Upper lobe of left lung (tissue), 4 donors: ENCODE results near the gene LYZL2.
"Not testable (repeated sequence)": the region's sequence is repeated elsewhere in the genome, so short reads cannot be mapped to it uniquely, and the experiment has no call there.

Experiments
- EP300 ChIP-seq, 4 donors: sonication (generic); formaldehyde crosslinking; IDR thresholded peaks; one replicate each; pipeline ENCODE4 v1.5.1; 2017; ENCODE audit warnings: antibody characterized with exemption in 4 of 4, control low read depth in 2 of 4
- TF ChIP-seq, protein P1 (sequence below), 6 experiments: fragments of 450-650 bp in 4 of 6; fragments of 200-600 bp in 2 of 6; sonication (generic) in 2 of 6; IDR thresholded peaks; one replicate each; pipeline ENCODE4 v1.5.1; 2016 to 2019; ENCODE audit warnings: antibody characterized with exemption in 6 of 6

DNA sequence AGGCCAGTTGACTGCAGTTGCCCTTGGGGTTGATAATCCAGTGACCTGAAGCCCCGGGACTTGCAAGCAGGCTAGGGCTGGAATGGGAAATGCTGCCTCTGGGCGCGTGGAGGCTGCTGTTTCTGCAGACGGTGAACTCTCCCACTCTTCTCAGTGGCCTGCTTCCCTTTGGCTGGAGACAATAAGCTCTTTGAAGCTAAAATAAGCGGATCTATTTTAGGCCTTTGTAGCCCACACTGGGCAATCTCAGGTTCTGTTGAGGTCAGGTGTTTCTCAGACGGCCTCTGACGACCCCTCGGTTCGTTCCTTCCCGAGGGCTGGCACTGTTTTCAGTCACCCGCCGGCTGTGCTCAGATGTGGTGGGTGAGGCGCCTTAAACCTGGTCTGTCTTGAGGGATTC, 43.7 kb upstream of the LYZL2 start:
- TF ChIP-seq EP300 (IDR thresholded peaks at IDR 0.05): not testable (repeated sequence)
- TF ChIP-seq, protein P1, sequence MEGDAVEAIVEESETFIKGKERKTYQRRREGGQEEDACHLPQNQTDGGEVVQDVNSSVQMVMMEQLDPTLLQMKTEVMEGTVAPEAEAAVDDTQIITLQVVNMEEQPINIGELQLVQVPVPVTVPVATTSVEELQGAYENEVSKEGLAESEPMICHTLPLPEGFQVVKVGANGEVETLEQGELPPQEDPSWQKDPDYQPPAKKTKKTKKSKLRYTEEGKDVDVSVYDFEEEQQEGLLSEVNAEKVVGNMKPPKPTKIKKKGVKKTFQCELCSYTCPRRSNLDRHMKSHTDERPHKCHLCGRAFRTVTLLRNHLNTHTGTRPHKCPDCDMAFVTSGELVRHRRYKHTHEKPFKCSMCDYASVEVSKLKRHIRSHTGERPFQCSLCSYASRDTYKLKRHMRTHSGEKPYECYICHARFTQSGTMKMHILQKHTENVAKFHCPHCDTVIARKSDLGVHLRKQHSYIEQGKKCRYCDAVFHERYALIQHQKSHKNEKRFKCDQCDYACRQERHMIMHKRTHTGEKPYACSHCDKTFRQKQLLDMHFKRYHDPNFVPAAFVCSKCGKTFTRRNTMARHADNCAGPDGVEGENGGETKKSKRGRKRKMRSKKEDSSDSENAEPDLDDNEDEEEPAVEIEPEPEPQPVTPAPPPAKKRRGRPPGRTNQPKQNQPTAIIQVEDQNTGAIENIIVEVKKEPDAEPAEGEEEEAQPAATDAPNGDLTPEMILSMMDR (IDR thresholded peaks at IDR 0.05): not testable (repeated sequence)
